B cell (primary cell): ENCODE results near the gene MRNIP. TPM values are rescaled to one million over a fixed set of nuclear protein-coding genes. Genes with fewer than 3 reads are reported as not detected.
A peak's percentile ranks its signal among the peaks of the same experiment; 100 is the strongest.

Experiments used
- ATAC-seq: fragments of 200-7000 bp; cut with Tn5 transposase; one replicate; pipeline ENCODE4 v1.10.0; 2021; ENCODE audit warnings: low read depth, mild to moderate bottlenecking, moderate number of reproducible peaks, moderate library complexity
- CTCF ChIA-PET: fragments of 350-600 bp; sonication (Branson Sonifier 250); formaldehyde crosslinking; loops from one replicate; lab custom pipeline; 2021; ENCODE audit warnings: antibody characterized with exemption, inconsistent platforms; lab: Charles Lee
- POLR2A ChIA-PET: fragments of 350-600 bp; sonication (Branson Sonifier 250); formaldehyde crosslinking; loops from one replicate; lab custom pipeline; 2021; ENCODE audit warnings: antibody characterized with exemption; lab: Charles Lee
- DNase-seq: peaks from one replicate; pipeline ENCODE4 v3.0.0; 2013
- H2AFZ ChIP-seq: 2 replicates; pipeline ENCODE4 v1.6.1; 2012; ENCODE audit warnings: mild to moderate bottlenecking, low read depth, low read length; ENCODE audit not compliant: insufficient read depth, poor library complexity, severe bottlenecking
- H3K27ac ChIP-seq, 2 donors: 1 replicate in 1 of 2; 2 replicates in 1 of 2; pipeline ENCODE4 v1.5.1; 2012 to 2013; ENCODE audit warnings: low read length in 2 of 2, mild to moderate bottlenecking in 2 of 2, moderate library complexity in 1 of 2
- H3K27me3 ChIP-seq, 4 experiments: fragments of 200-600 bp in 1 of 4; sonication (generic) in 1 of 4; replicated peaks in 1 of 4; 1 replicate in 2 of 4; 2 replicates in 2 of 4; pipeline versions ENCODE4 v1.6.1 to v1.7.0; 2013 to 2016; ENCODE audit warnings: low read length in 3 of 4, mild to moderate bottlenecking in 2 of 4, mixed read lengths in 1 of 4, moderate library complexity in 1 of 4; ENCODE audit not compliant: insufficient read depth in 4 of 4, control insufficient read depth in 3 of 4; ENCODE audit errors: control extremely low read depth in 1 of 4
- H3K36me3 ChIP-seq, 2 experiments: replicated peaks in 1 of 2; 1 replicate in 1 of 2; 2 replicates in 1 of 2; pipeline versions ENCODE4 v1.6.1 to v1.7.1; 2013; ENCODE audit warnings: low read length in 1 of 2; ENCODE audit not compliant: insufficient read depth in 2 of 2, control insufficient read depth in 1 of 2; ENCODE audit errors: control extremely low read depth in 1 of 2, extremely low read depth in 1 of 2
- H3K4me1 ChIP-seq, 2 donors: fragments of 200-600 bp in 1 of 2; sonication (generic) in 1 of 2; 1 replicate in 1 of 2; 2 replicates in 1 of 2; pipeline versions ENCODE4 v1.5.1 to v1.6.1; 2013 to 2017; ENCODE audit warnings: low read length in 2 of 2; ENCODE audit not compliant: control insufficient read depth in 2 of 2, insufficient read depth in 2 of 2
- H3K4me2 ChIP-seq: replicated peaks from 2 replicates; pipeline ENCODE3; 2012; ENCODE audit warnings: mild to moderate bottlenecking, low read depth, low read length; ENCODE audit not compliant: poor library complexity, severe bottlenecking
- H3K4me3 ChIP-seq, 5 experiments: fragments of 200-600 bp in 1 of 5; sonication (generic) in 1 of 5; 1 replicate in 3 of 5; 2 replicates in 2 of 5; pipeline versions ENCODE4 v1.5.1 to v1.7.0; 2011 to 2016; ENCODE audit warnings: low read length in 4 of 5, mild to moderate bottlenecking in 4 of 5, low read depth in 2 of 5, control low read depth in 1 of 5, moderate library complexity in 1 of 5; ENCODE audit not compliant: insufficient read depth in 1 of 5; ENCODE audit errors: control extremely low read depth in 1 of 5, extremely low read depth in 1 of 5
- H3K79me2 ChIP-seq: fragments of 200-600 bp; sonication (generic); one replicate; pipeline ENCODE4 v1.6.0; 2016; ENCODE audit warnings: low read length; ENCODE audit not compliant: control insufficient read depth, insufficient read depth
- H3K9ac ChIP-seq: fragments of 200-600 bp; sonication (generic); 2 replicates; pipeline ENCODE4 v1.6.1; 2017; ENCODE audit warnings: mild to moderate bottlenecking, low read length, moderate library complexity
- H3K9me3 ChIP-seq, 3 donors: one replicate each; pipeline versions ENCODE4 v1.6.1 to v1.7.1; 2013; ENCODE audit warnings: low read length in 2 of 3; ENCODE audit not compliant: control insufficient read depth in 2 of 3, insufficient read depth in 1 of 3; ENCODE audit errors: control extremely low read depth in 1 of 3
- H4K20me1 ChIP-seq: 2 replicates; pipeline ENCODE4 v1.6.0; 2012; ENCODE audit warnings: mild to moderate bottlenecking, low read length; ENCODE audit not compliant: insufficient read depth, control insufficient read depth, poor library complexity, severe bottlenecking
- H3K27ac Mint-ChIP-seq: one replicate; pipeline ENCODE4 v1.8.0; 2021; ENCODE audit warnings: mixed read lengths
- H3K27me3 Mint-ChIP-seq: one replicate; pipeline ENCODE4 v1.8.0; 2021; ENCODE audit warnings: mixed read lengths
- H3K4me1 Mint-ChIP-seq: one replicate; pipeline ENCODE4 v1.8.0; 2021; ENCODE audit warnings: mixed read lengths
- H3K4me3 Mint-ChIP-seq: one replicate; pipeline ENCODE4 v1.8.0; 2021; ENCODE audit warnings: mixed read lengths
- H3K9me3 Mint-ChIP-seq: one replicate; pipeline ENCODE4 v1.8.0; 2022; ENCODE audit warnings: mixed read lengths; ENCODE audit not compliant: insufficient read depth
- EZH2 ChIP-seq: IDR thresholded peaks from 2 replicates; pipeline ENCODE4 v1.6.1; 2012; ENCODE audit warnings: borderline replicate concordance, low read depth, mild to moderate bottlenecking, moderate library complexity, low read length; ENCODE audit not compliant: insufficient read depth, poor library complexity, severe bottlenecking
- WGBS: methylation state at CpG from one replicate; pipeline ENCODE4 v1.1.5; 2013; ENCODE audit warnings: missing lambda C conversion rate; ENCODE audit not compliant: insufficient coverage; 5-methylcytosine and 5-hydroxymethylcytosine counted together
- intact Hi-C: fragments of 100-400 bp; cut with micrococcal nuclease; formaldehyde crosslinking; loops from one replicate; pipeline ENCODE4 v1.10.0; 2022
- polyA plus RNA-seq: library from polyadenylated mRNA; depleted of rRNA; stranded (reverse); fragments of >200 nt; gene quantifications from 2 replicates; pipeline ENCODE4 v1.2.3, GENCODE V29; 2012
- total RNA-seq, 2 donors: library from RNA; stranded (reverse); fragments of 120-200 nt in 1 of 2; gene quantifications; 1 replicate in 1 of 2; 2 replicates in 1 of 2; pipeline versions ENCODE4 v1.2.3 to v1.2.4, GENCODE V29; 2013 to 2022
- TF ChIP-seq, protein P1 (sequence below): fragments of 200-600 bp; IDR thresholded peaks from one replicate; pipeline ENCODE4 v1.8.0; 2022; ENCODE audit warnings: antibody characterized with exemption, mild to moderate bottlenecking

MRNIP gene
- total and polyA plus RNA-seq, 2 donors (not counting 1 experiment from before 2014, with no cell fraction given), result 152 to 178 TPM

- peak within 1 kb of the TSS; percentile 92 for H2AFZ ChIP-seq
- DNase-seq (peak; percentile 88), ATAC-seq (peak; percentile 88)
- POLR2A ChIA-PET, result interaction anchor here (0.6 to 1.6 kb wide), 5 partner anchors 63 to 364 kb away, joined by 3 to 6 read pairs (median 5); partner anchors contain the start of gene SQSTM1
- H3K79me2 ChIP-seq, result peaks cover 37% of the 10 kb centered on the region
- H3K4me1 ChIP-seq, result peaks cover 13 to 24% of the 10 kb centered on the region in 2 donors
- no peak for TF ChIP-seq EZH2
- TF ChIP-seq, protein P1, sequence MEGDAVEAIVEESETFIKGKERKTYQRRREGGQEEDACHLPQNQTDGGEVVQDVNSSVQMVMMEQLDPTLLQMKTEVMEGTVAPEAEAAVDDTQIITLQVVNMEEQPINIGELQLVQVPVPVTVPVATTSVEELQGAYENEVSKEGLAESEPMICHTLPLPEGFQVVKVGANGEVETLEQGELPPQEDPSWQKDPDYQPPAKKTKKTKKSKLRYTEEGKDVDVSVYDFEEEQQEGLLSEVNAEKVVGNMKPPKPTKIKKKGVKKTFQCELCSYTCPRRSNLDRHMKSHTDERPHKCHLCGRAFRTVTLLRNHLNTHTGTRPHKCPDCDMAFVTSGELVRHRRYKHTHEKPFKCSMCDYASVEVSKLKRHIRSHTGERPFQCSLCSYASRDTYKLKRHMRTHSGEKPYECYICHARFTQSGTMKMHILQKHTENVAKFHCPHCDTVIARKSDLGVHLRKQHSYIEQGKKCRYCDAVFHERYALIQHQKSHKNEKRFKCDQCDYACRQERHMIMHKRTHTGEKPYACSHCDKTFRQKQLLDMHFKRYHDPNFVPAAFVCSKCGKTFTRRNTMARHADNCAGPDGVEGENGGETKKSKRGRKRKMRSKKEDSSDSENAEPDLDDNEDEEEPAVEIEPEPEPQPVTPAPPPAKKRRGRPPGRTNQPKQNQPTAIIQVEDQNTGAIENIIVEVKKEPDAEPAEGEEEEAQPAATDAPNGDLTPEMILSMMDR, result no peak
- H3K9ac ChIP-seq, result peak within 1 kb of the TSS; percentile 56
- H3K4me3 Mint-ChIP-seq, result peak within 1 kb of the TSS; percentile 92
- peaks cover 19% of the 10 kb centered on the region for H3K4me1 Mint-ChIP-seq
- no peaks in the 10 kb centered on the region for H3K9me3 Mint-ChIP-seq
- CTCF ChIA-PET, result interaction anchor here (0.6 to 4.4 kb wide), 14 partner anchors 10 to 1583 kb away, joined by 3 to 24 read pairs (median 4); partner anchors contain the start of gene SQSTM1
- H3K27ac ChIP-seq, result peak within 1 kb of the TSS in 1 of 2 donors; percentile 16
- peak within 1 kb of the TSS; percentile 47 to 61 (median 59) for H3K4me3 ChIP-seq
- WGBS, result under 1% methylated on average over 105 of the region's 105 CpGs
- H3K4me2 ChIP-seq, result peak within 1 kb of the TSS; percentile 91
- no peaks in the 10 kb centered on the region for H3K9me3 ChIP-seq
- H3K27me3 Mint-ChIP-seq, result no peaks in the 10 kb centered on the region
- H3K36me3 ChIP-seq, result peaks cover 2 to 14% of the 10 kb centered on the region in 2 experiments
- no peaks in the 10 kb centered on the region for H3K27me3 ChIP-seq
- intact Hi-C loops, result loop anchor here (1.0 to 10.0 kb wide), 8 partner anchors 49 to 213 kb away; partner anchors contain the start of genes CANX, MAML1, MRNIP and RNF130
- H3K27ac Mint-ChIP-seq, result peak within 1 kb of the TSS; percentile 94
- H4K20me1 ChIP-seq, result peaks cover 19% of the 10 kb centered on the region
Observed at GRCh38 chr5:179907556-179908324, 49.1 kb upstream of the MRNIP start, which contains the start of gene TBC1D9B. Gene TBC1D9B, minus strand, starts transcription at chr5:179907897. Its CDS starts 76 bp downstream, at chr5:179907821.
